ES-I3 (cell line): ENCODE data around the gene TLX2.

Experiments used
- H3K36me3 ChIP-seq: 2 replicates; pipeline ENCODE4 v1.6.1; 2013; ENCODE audit warnings: mild to moderate bottlenecking, low read length, control low read depth, moderate library complexity; ENCODE audit not compliant: insufficient read depth
- H3K4me1 ChIP-seq: 2 replicates; pipeline ENCODE4 v1.6.1; 2013; ENCODE audit warnings: mild to moderate bottlenecking, control low read depth, low read length; ENCODE audit not compliant: insufficient read depth
- H3K9ac ChIP-seq: 2 replicates; pipeline ENCODE4 v1.6.1; 2013; ENCODE audit warnings: low read depth, mild to moderate bottlenecking, low read length, moderate library complexity
- H3K9me3 ChIP-seq: 2 replicates; pipeline ENCODE4 v1.6.1; 2013; ENCODE audit warnings: mild to moderate bottlenecking, low read length, moderate library complexity; ENCODE audit not compliant: control insufficient read depth, insufficient read depth

The TLX2 gene

DNA sequence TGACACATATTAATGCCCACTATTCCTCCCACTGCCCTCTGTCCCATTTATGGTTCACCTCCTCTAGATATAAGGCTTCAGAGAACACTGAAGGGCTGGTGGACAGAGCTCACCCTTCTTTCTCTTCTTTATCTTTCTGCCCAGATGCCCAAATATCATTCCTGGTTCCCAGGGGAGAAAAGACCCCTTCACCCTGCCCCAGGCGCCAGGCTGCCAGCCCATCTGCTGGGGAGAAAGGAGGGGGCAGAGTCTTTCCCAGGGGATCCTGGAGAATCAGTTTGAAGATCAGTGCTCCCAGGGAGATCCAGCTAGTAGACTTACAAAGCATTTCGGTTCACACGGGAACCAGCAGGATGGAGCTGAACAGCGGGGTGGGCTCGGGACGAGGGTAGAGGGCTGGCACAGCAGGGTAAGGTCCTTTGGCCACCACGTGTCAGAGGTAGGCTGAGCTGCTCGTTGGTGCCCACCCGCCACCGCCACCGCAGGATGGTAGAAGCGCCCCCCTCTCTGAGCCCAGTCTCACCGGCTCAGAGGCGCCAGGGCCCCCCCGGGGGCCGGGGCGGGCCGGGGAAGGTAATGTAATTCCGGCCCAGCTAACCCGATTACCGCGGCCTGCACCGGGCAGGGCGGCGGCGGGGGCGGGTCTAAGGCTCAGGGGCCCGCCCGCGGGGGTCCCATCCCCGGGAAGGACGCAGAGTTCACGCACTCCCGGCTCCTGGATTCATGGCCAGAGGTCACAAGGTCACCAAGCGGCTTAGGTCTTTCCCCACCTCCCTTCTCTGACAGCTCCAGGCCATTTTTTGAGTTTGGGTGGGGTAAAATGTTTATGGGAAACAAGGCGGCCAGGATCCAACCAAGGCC, 1.3 kb upstream of the TLX2 start:
- peak overlapping the region; percentile 37; the same call in 1 of the 2 replicates for H3K9ac ChIP-seq
- H3K9me3 ChIP-seq: peaks cover 6% of the 10 kb centered on the region; the same call in 1 of the 2 replicates
- H3K36me3 ChIP-seq: no peaks in the 10 kb centered on the region
- no peaks in the 10 kb centered on the region; the same call in none of the 2 replicates for H3K4me1 ChIP-seq

DNA sequence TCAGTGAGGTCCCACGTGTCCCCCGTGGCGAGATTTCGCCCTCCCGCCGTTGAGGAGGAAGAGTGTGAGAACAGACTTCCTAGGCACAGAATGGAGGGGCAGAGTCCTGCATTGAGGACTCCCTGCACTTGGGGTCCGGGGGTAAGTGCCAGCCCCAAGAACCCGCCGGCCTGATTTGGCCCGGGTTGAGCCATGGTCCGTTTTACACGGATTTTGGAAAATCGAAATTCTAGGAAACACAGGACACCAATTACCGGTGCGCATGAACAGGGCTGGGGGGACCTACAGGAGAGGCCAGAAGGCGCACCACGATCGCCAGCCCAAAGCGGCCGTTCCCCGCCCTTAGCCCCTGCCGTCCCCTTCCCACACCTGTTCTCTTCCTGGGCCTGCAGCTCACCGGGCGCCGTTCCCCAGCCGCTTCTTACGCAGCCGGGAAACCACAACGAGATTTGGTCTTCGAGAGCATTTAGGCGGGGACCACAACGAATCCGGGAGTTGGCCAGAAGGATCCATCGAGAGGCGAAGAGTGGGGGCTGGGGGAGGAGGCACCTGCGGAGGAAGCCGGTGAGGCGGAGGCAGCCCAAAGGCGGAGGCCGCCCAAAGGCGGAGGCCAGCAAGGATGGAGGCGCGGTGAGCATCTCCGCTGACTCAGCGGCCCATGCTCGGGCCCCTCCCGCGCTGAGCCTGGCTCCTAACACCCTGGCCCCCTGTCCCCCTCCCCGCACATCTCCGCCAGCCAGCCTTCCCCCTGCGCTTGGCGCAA, 464 bp upstream of the TLX2 start:
- Histone ChIP-seq H3K9ac (peak overlapping the region; percentile 37; the same call in 1 of the 2 replicates), H3K36me3 (no peaks in the 10 kb centered on the region)

DNA sequence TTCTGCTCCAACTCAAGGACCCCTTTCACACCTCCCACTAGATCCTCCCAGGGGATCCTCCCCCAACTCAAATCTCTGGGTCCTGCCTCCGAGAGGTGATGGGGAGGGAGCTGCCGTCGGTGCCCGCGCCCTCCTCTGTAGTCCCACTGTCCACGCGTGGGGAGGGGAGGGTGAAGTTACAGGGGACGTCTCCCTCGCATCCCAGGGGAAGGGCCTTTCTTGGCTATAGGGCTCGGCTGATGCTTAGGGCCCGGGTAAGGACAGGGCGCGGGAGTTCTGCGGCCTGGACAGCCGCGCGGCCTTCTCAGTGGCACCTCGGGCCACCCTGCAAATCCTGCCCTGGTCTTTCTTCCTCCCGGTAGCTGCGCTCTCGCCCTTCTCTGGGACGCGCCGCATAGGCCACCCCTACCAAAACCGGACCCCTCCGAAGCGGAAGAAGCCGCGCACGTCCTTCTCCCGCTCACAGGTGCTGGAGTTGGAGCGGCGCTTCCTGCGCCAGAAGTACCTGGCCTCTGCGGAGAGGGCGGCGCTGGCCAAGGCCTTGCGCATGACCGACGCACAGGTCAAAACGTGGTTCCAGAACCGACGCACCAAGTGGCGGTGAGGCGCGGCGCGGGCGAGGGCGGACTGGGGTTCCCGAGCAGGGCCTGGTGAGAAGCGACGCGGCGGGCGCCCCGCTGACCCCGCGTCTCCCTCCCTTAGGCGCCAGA, 1.2 kb downstream of the TLX2 start:
- no peaks in the 10 kb centered on the region for H3K36me3 ChIP-seq
- peak overlapping the region; percentile 37; the same call in 1 of the 2 replicates for H3K9ac ChIP-seq
- H3K9me3 ChIP-seq: peaks cover 6% of the 10 kb centered on the region; the same call in 1 of the 2 replicates
- H3K4me1 ChIP-seq: no peaks in the 10 kb centered on the region; the same call in 1 of the 2 replicates

More for the DNA sequence above, 464 bp upstream of the TLX2 start:
- Histone ChIP-seq H3K9me3 (peaks cover 6% of the 10 kb centered on the region; the same call in 1 of the 2 replicates), H3K4me1 (no peaks in the 10 kb centered on the region; the same call in none of the 2 replicates)

DNA sequence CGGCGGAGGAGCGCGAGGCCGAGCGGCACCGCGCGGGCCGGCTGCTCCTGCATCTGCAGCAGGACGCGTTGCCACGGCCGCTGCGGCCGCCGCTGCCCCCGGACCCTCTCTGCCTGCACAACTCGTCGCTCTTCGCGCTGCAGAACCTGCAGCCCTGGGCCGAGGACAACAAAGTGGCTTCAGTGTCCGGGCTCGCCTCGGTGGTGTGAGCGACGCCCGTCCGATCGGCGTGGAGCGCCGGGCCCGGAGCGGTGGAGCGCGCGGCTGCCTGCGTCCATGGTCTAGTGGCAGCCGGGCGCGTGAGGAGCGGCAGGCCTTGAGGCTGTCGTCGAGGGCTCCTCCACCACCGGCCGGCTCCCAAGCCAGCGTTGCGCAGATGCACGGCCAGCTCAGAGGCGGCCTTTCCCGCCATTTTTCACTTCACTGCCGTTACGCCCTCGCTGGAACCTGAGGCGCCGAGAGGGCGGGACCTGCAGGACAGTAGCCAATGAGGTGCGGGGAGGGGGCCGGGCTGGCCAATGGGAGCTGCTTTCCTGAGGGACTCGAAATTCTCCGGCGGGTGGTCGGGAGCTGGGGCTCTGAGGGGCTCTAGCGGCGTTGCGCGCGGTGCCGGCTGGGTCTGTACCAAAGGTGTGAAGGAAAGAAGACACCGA, 1.9 kb downstream of the TLX2 start:
- Histone ChIP-seq H3K4me1 (no peaks in the 10 kb centered on the region; the same call in 1 of the 2 replicates), H3K36me3 (no peaks in the 10 kb centered on the region), H3K9ac (peak overlapping the region; percentile 37; the same call in 1 of the 2 replicates), H3K9me3 (peaks cover 6% of the 10 kb centered on the region; the same call in 1 of the 2 replicates)

DNA sequence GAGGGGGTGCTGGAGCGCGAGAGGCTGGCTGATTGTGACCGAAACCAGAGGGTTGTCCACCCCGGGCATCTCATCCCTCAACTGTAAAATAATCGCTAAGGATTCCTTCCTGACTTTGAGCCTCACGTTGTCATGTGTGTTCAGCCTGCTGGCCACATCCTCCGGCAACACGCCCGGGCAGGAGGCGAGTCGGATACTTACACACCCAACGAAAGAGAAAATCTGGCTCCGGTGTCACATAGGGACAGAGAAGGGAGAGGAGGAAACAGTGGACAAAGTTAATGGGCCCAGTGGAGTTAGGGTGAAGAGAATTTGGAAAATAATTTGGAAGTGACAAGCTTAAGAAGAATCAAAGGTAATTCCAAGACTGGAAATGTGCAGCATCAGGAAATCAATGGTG, 2.4 kb downstream of the TLX2 start:
- Histone ChIP-seq H3K9ac (no peak overlapping the region), H3K4me1 (no peaks in the 10 kb centered on the region; the same call in 1 of the 2 replicates), H3K36me3 (no peaks in the 10 kb centered on the region), H3K9me3 (peaks cover 6% of the 10 kb centered on the region; the same call in 1 of the 2 replicates)

DNA sequence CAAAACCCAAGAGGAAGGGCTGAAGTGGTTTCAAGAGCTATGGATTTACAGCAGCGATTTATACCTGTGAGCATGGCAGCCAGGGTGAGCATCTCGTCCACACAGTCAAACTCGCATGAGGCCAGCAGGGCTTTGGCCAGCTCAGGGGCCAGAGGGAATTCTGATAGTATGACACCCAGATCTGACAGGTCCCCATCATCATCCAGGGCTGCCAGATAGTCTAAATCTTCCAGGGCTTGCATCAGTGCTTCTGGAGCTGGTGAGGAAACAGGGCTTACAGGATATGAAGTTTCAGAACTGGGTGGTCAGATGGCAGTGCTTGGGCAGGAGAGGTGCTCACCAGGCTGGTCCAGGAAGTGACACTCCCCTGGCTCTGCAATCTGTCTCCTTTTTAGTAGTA, 8.3 kb downstream of the TLX2 start:
- Histone ChIP-seq H3K9ac (no peak overlapping the region), H3K9me3 (no peaks in the 10 kb centered on the region), H3K36me3 (peaks cover 5% of the 10 kb centered on the region; the same call in 1 of the 2 replicates), H3K4me1 (peaks cover 7% of the 10 kb centered on the region; the same call in 1 of the 2 replicates)

DNA sequence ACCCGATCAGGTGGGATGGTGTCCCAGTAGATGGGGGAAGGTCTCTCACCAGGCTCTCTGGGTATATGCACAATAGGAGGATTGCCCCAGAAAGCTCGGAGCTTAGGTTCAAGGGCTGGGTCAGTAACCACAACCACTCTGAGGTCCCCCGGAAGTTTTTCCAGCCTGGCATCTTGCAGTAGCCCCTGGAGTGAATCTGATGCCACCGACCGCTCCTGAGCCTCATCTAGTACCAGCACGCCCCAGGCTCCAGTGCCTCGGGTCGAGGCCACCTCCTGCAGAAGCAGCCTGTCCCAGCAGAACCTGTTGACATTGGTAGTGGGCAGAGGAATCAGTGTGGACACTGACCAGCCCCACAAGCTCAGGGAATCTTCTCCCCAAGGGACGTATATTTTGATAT, 9.8 kb downstream of the TLX2 start:
- no peaks in the 10 kb centered on the region for H3K9me3 ChIP-seq
- peaks cover 10% of the 10 kb centered on the region for H3K36me3 ChIP-seq
- H3K4me1 ChIP-seq: peaks cover 16% of the 10 kb centered on the region

DNA sequence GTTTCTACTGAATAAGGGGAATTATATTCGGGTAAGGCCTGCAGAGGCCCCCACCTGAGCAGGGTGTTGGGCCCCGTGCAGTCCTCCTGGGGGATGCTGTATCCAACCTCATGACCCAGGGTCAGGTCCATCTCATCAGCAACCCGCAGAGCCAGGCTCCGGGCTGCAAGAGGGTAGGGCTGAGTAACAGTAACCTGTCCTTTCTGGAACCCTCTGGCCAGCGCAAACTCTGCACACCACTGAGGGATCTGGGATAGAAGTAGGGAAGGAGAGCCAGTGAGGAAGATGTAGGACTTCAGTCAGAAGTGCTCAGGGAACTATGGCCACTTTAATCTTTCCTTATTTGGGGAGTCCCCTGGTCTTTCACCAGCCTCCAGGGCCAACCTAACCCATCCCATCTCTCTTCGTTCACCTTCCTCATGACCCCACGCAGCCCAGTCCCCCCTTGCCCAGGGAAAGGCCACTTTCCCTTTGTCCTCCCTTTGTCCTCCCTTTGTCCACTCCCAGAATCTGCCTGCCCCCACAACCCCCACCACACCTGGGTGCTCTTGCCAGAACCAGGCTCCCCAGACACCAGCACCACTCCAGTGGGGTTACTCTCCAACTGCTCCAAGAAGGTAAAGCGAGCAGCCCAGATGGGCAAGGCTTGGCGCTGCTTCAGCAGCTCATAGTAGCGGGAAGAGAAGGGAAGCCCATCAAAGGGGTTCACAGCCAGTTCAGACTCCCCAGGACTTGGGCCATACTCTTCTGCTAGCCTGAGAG, 10.9 kb downstream of the TLX2 start:
- H3K9me3 ChIP-seq: no peaks in the 10 kb centered on the region
- H3K9ac ChIP-seq: no peak overlapping the region
- H3K4me1 ChIP-seq: peaks cover 16% of the 10 kb centered on the region
- H3K36me3 ChIP-seq: peaks cover 10% of the 10 kb centered on the region

More for the DNA sequence above, 9.8 kb downstream of the TLX2 start:
- no peak overlapping the region for H3K9ac ChIP-seq

DNA sequence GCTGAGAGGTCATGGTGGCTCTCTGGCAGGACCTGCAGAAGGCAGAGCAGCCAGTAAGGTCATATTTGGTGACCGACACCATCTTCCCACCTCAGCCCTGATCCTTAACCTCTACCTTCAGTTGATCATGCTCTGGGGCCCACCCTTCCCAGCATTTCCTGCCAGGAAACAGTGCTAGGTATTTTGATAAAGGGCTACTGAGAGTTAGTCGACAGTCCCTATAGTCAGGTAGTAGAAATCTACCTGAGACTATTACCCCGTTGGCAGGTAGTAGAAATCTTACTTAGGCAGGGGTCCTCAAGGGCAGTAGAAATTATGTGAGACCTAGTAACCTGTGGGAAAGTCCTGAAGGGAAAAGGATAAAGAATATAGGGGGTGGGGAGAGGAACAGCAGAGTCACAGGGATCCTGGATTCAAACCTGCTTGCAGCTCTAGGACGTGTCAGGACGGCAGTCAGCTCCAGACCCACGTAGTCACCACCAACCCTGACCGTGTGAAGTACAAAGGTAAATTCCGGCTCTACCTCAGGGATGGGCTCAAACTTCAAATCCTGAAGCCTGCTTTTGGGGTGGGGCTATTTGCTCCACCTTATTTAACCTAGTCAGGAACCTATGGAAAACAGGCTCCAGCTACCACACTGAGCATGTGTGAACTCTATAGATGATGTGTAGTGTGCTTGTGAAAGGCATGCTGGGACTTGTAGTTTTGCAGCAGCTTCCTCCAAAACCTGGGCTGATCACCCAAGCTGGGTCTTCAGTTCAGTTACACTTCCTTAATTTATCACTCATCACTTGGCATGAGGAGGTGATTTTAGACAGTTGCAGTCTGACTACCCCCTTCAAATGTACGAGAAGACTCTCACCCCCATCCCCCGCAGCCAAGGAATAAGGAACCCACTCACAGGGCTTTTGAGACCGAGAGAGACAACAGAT, 11.7 kb downstream of the TLX2 start, which contains the start of gene DQX1:
Gene DQX1, minus strand, starts transcription at position 515 of the 932 bp plus-strand sequence. Its CDS starts 502 bp downstream, at position 13.
- peaks cover 10% of the 10 kb centered on the region for H3K36me3 ChIP-seq
- no peak within 1 kb of the TSS for H3K9ac ChIP-seq
- H3K4me1 ChIP-seq: peaks cover 19% of the 10 kb centered on the region
- no peaks in the 10 kb centered on the region for H3K9me3 ChIP-seq

DNA sequence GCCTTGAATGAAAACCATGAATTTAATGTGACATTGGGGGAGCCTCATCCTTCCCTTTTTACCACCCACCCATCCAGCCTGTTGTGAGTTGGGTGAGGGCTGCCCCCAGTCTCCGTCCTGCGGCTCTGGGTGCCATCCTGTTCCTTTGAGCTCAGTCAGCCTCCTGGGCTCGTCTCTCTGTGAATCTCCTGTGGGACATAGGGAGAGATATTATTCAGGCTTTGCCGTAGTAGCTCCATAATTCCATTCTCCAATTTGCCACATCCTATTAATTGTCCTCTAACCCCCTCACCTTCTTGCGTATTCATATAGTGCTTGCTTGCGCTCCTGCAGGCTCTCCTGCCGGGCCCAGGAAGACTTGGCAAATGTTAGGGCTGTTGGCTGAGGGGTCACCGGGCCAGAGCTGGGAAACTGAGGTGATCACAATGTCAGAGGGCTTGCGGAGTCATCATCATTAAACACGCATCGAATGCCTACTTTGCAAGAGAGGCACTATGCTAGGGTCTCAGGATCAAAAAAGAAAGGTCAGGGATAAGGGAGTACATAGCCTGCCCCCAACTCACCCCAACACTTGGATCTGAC, 12.5 kb downstream of the TLX2 start:
- no peaks in the 10 kb centered on the region for H3K9me3 ChIP-seq
- H3K9ac ChIP-seq: no peak overlapping the region
- peaks cover 19% of the 10 kb centered on the region for H3K4me1 ChIP-seq
- peaks cover 10% of the 10 kb centered on the region for H3K36me3 ChIP-seq

DNA sequence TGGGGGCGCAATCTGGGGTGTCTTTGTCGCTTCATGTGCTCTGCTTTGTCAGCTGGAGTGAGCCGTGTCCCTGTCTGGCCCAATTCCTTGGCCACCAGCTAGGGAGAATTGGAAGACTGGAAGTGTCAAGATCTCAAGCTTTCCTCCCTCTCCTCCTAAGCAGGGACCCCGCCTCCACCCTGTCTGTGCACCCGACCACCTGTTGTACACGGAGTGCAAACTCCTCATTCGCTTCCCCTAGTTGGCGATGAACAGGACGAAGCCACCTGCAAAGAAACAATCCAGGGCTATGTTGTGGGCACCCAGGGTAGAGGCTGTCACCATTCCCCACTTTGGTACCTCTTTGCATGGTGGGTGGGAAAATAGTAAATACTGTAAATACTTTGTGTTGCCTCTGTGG, 13.5 kb downstream of the TLX2 start:
- Histone ChIP-seq H3K9ac (no peak overlapping the region), H3K9me3 (no peaks in the 10 kb centered on the region), H3K36me3 (peaks cover 10% of the 10 kb centered on the region), H3K4me1 (peaks cover 19% of the 10 kb centered on the region)
